HG02759 (cell line): ENCODE results near the gene SRRT.
A peak's percentile ranks its signal among the peaks of the same experiment; 100 is the strongest.

ENCODE experiments used
- ATAC-seq: cut with Tn5 transposase; IDR thresholded peaks from one replicate; pipeline ENCODE4 v1.9.1; 2021; ENCODE audit warnings: mild to moderate bottlenecking, moderate library complexity; ENCODE audit not compliant: unreplicated experiment

Gene SRRT

GRCh38 chr7:100880645-100881044 lies 5.7 kb downstream of the SRRT start:
- ATAC-seq = no peak

- ATAC-seq = no peak
These were observed 6.2 kb downstream of the SRRT start for GRCh38 chr7:100881136-100881535.

- no peak for ATAC-seq
These were observed 7.3 kb downstream of the SRRT start for GRCh38 chr7:100882201-100882600.

- ATAC-seq = no peak
These were observed 8.1 kb downstream of the SRRT start for GRCh38 chr7:100882785-100883526.

GRCh38 chr7:100884736-100885439 lies 10.0 kb downstream of the SRRT start:
- ATAC-seq = no peak

GRCh38 chr7:100885440-100886141 lies 10.7 kb downstream of the SRRT start:
- ATAC-seq = no peak

GRCh38 chr7:100886142-100886935 lies 11.4 kb downstream of the SRRT start:
- ATAC-seq = no peak

- ATAC-seq = no peak
These were observed 12.1 kb downstream of the SRRT start for GRCh38 chr7:100886936-100887515.

GRCh38 chr7:100887516-100888290 lies 12.8 kb downstream of the SRRT start:
- ATAC-seq = peak; percentile 43

GRCh38 chr7:100888291-100888987 lies 13.5 kb downstream of the SRRT start:
- no peak for ATAC-seq

- ATAC-seq = peak; percentile 29
These were observed 14.3 kb downstream of the SRRT start, which contains the start of gene UFSP1 for GRCh38 chr7:100888988-100889750. Gene UFSP1 (minus strand): TSS chr7:100889715. CDS start chr7:100889271, 444 bp downstream.

- ATAC-seq = no peak
These were observed 16.0 kb downstream of the SRRT start for GRCh38 chr7:100890653-100891567.

- ATAC-seq = no peak
These were observed 16.8 kb downstream of the SRRT start for GRCh38 chr7:100891568-100892247.

- ATAC-seq = no peak
These were observed 17.7 kb downstream of the SRRT start for GRCh38 chr7:100892364-100893317.

GRCh38 chr7:100893318-100893895 lies 18.5 kb downstream of the SRRT start:
- ATAC-seq = no peak
